ENCODE measurements around the gene DBH.

Gene DBH

GRCh38 chr9:133661846-133662540, 25.8 kb downstream of the DBH start:
- H3K4me3 ChIP-seq (ENCODE audit: low read depth, low read length), result no peak overlapping the region
- no peak for TF ChIP-seq CTCF (IDR thresholded peaks at IDR 0.05; ENCODE audit: insufficient read depth, low read depth, low read length, missing control alignments)
- DNase-seq (ENCODE audit: low read depth), result no peak

DNA sequence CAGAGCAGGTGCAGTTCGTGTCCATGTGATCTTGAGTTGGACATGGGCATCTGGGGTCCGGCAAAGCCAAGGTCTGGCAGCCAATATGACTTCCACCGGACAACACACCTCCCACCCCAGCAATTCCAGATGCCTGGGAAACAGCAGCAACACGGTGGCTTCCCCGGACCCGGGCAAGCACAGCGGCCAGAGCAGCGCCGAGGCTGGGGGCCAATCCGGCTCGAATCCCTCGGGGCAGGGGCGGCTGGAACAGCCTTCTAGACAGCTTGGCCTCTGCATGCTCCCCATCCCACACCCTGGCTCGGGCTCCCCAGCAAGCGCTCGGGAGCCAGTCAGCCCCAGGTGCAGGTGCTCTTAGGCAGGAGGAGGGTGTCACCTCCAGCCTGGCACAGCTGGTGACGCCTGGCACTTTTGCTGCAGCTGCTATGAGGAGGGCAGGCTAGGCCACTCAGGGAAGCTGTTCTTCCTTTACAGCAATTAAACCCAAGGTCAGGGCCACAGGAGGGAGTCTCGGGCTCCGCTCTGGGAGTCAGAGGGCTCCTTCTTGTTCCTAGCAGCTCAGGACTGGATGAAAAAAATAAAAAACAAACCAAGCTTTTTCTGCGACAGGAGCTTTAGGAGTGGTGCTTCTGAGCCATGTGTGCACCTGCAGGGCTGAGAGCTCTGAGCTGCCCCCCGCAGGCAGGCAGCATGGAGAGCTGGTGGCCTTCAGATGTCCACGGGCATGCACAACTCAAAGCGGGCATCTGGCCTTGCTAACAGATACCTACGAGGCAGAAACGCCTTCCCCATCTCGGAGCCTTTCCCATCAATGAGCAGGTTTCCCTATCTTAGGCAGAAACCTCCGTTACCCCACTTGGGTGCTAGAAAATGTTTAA, 28.2 kb downstream of the DBH start:
- H3K4me3 ChIP-seq (ENCODE audit: low read depth, low read length), result no peak overlapping the region
- DNase-seq (ENCODE audit: low read depth), result no peak
- no peak for TF ChIP-seq CTCF (IDR thresholded peaks at IDR 0.05; ENCODE audit: insufficient read depth, low read depth, low read length, missing control alignments)

DNA sequence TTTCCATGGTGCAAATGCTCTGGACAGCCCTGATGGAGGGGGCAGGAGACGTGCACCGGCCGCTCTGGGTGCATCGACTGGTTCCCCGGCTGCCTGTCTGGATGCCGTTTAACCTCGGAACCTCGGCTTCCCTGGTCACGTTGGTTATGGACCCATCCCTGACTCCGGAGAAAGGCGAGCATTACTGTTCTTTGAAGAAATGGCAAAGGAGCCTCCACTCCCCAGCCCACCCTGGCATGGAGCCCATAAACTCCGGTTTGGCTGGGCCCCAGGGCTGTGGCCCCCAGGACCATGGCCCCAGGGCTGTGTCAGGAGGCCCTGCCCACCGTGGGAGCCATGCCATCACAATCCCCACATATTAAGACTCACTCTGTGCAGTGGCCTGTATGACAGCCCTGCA, 28.9 kb downstream of the DBH start:
- DNase-seq (ENCODE audit: low read depth), result no peak
- no peak overlapping the region for H3K4me3 ChIP-seq (ENCODE audit: low read depth, low read length)
- TF ChIP-seq CTCF (IDR thresholded peaks at IDR 0.05; ENCODE audit: insufficient read depth, low read depth, low read length, missing control alignments), result no peak

- no peak for DNase-seq (ENCODE audit: low read depth)
- TF ChIP-seq CTCF (IDR thresholded peaks at IDR 0.05; ENCODE audit: insufficient read depth, low read depth, low read length, missing control alignments), result no peak
- H3K4me3 ChIP-seq (ENCODE audit: low read depth, low read length), result no peak overlapping the region
These were observed 29.4 kb downstream of the DBH start for GRCh38 chr9:133665535-133665934.

DNA sequence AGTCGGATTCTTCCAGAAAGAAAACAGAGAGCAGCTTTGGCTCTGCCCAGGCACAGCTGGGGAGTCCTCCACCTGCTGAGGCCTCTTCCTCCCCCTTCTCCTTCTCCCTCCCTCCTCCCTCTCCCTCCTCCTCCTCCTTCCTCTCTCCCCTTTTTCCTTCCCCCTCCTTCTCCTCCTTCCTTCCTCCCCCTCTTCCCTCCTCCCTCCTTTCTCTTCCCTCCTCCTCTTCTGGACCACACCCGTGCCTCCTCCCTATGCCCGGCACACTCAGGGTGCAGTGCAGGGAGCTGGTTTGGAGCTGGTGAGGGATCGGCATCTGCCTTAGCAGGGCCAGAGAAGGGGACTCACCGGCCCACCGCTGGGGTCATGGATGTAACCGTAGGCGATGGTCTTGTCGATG, 30.2 kb downstream of the DBH start:
- no peak for DNase-seq (ENCODE audit: low read depth)
- no peak for TF ChIP-seq CTCF (IDR thresholded peaks at IDR 0.05; ENCODE audit: insufficient read depth, low read depth, low read length, missing control alignments)
- H3K4me3 ChIP-seq (ENCODE audit: low read depth, low read length), result no peak overlapping the region

- TF ChIP-seq CTCF (IDR thresholded peaks at IDR 0.05; ENCODE audit: insufficient read depth, low read depth, low read length, missing control alignments), result no peak
- H3K4me3 ChIP-seq (ENCODE audit: low read depth, low read length), result no peak overlapping the region
- no peak for DNase-seq (ENCODE audit: low read depth)
These were observed 30.7 kb downstream of the DBH start for GRCh38 chr9:133666845-133667244.

All from GM12865 (cell line).